HepG2 (cell line): ENCODE measurements around the gene CCS. TPM values are rescaled to one million over a fixed set of nuclear protein-coding genes. Genes with fewer than 3 reads are reported as not detected.

ENCODE experiments used
- ASH2L ChIP-seq: fragments of 300-600, 200-600 bp; sonication (generic); IDR thresholded peaks from 2 replicates; pipeline ENCODE4 v1.7.0; 2017; ENCODE audit warnings: low read depth, mild to moderate bottlenecking, moderate library complexity, mixed read lengths, low read length; ENCODE audit not compliant: insufficient read length
- ATF4 ChIP-seq, 2 experiments: fragments of 450-650 bp in 1 of 2; sonication (generic) in 1 of 2; formaldehyde crosslinking; IDR thresholded peaks; 2 replicates each; pipeline versions ENCODE4 v1.5.0 to v1.8.0; 2020 to 2022; ENCODE audit warnings: mild to moderate bottlenecking in 1 of 2, missing genetic modification reagents in 1 of 2
- MLXIP ChIP-seq: sonication (generic); formaldehyde crosslinking; IDR thresholded peaks from 2 replicates; pipeline ENCODE4 v1.9.0; 2021; ENCODE audit warnings: missing genetic modification reagents, borderline replicate concordance
- NR0B2 ChIP-seq: sonication (generic); formaldehyde crosslinking; IDR thresholded peaks from 2 replicates; pipeline ENCODE4 v1.4.0; 2020; ENCODE audit warnings: mild to moderate bottlenecking, missing genetic modification reagents
- PAXIP1 ChIP-seq: sonication (generic); formaldehyde crosslinking; conservative IDR thresholded peaks from 2 replicates; pipeline ENCODE4 v1.4.0; 2020; ENCODE audit warnings: mild to moderate bottlenecking, missing genetic modification reagents, moderate library complexity
- RBM39 ChIP-seq: fragments of 200-400 bp; formaldehyde crosslinking; IDR thresholded peaks from one replicate; pipeline ENCODE4 v1.6.1; 2018; ENCODE audit warnings: antibody characterized with exemption, mild to moderate bottlenecking, low read depth, low read length; ENCODE audit not compliant: poor library complexity, severe bottlenecking
- ZBTB14 ChIP-seq: sonication (generic); formaldehyde crosslinking; IDR thresholded peaks from 2 replicates; pipeline ENCODE4 v1.4.0; 2020; ENCODE audit warnings: missing genetic modification reagents
- ZBTB42 ChIP-seq: sonication (generic); formaldehyde crosslinking; IDR thresholded peaks from 2 replicates; pipeline ENCODE4 v1.5.0; 2020; ENCODE audit warnings: mild to moderate bottlenecking, missing genetic modification reagents
- ZNF503 ChIP-seq: sonication (generic); formaldehyde crosslinking; IDR thresholded peaks from 2 replicates; pipeline ENCODE4 v1.4.0; 2020; ENCODE audit warnings: missing genetic modification reagents
- ZNF615 ChIP-seq: sonication (generic); formaldehyde crosslinking; IDR thresholded peaks from 2 replicates; pipeline ENCODE4 v1.5.0; 2020; ENCODE audit warnings: mild to moderate bottlenecking, missing genetic modification reagents, borderline replicate concordance
- ZNF709 ChIP-seq: sonication (generic); formaldehyde crosslinking; IDR thresholded peaks from 2 replicates; pipeline ENCODE4 v1.5.0; 2020; ENCODE audit warnings: mild to moderate bottlenecking, missing genetic modification reagents
- ZNF761 ChIP-seq: sonication (generic); formaldehyde crosslinking; conservative IDR thresholded peaks from 2 replicates; pipeline ENCODE4 v1.4.0; 2020; ENCODE audit warnings: mild to moderate bottlenecking, missing genetic modification reagents
- ZNF816 ChIP-seq: sonication (generic); formaldehyde crosslinking; IDR thresholded peaks from 2 replicates; pipeline ENCODE4 v1.8.0; 2022; ENCODE audit warnings: missing genetic modification reagents, mild to moderate bottlenecking, borderline replicate concordance
- polyA plus RNA-seq, 8 experiments: library from polyadenylated mRNA; depleted of rRNA in 3 of 8; stranded (reverse) in 7 of 8; unstranded in 1 of 8; fragments of >200 nt; fragmentation: Illumina TruSeq in 4 of 8; extraction: Trizol in 4 of 8; gene quantifications; 2 replicates each; pipeline versions ENCODE4 v1.2.1 to v1.2.3, GENCODE V29; 2011 to 2016; ENCODE audit warnings: low read depth in 4 of 8, missing spikeins in 1 of 8, mixed read lengths in 1 of 8; ENCODE audit not compliant: insufficient read depth in 1 of 8
- total RNA-seq, 5 experiments: library from RNA; depleted of rRNA; stranded (reverse); fragments of >200 nt; fragmentation: Illumina TruSeq; extraction: Trizol; gene quantifications; 2 replicates each; pipeline ENCODE4 v1.2.3, GENCODE V29; 2016; ENCODE audit warnings: low read depth in 1 of 5

The CCS gene
- total and polyA plus RNA-seq, 2 of the 13 experiments (the other 11 are each of a cell fraction or from before 2014, with no cell fraction given), result 25.4 to 44.6 TPM

GRCh38 chr11:66592457-66593302 is at the start of gene CCS, which contains the start of gene CCDC87 (continued):
- TF ChIP-seq ZBTB14 (CRISPR knock-in tag) (peak; percentile 64), NR0B2 (CRISPR knock-in tag) (peak; percentile 45; the same call in 1 of the 2 replicates), ZNF615 (CRISPR knock-in tag) (no peak), ATF4 (CRISPR knock-in tag; IDR thresholded peaks at IDR 0.05) (0 out of 4 replicates have a peak, but pooled peaks of 1 of the 2 experiments have one; percentile 45), PAXIP1 (CRISPR knock-in tag) (peak; percentile 71), MLXIP (CRISPR knock-in tag) (no peak), ZNF761 (CRISPR knock-in tag) (peak; percentile 77; the same call in 1 of the 2 replicates), ASH2L (peak; percentile 65), ZNF503 (peak; percentile 60; the same call in 1 of the 2 replicates), ZNF709 (CRISPR knock-in tag) (peak; percentile 97), RBM39 (peak; percentile 68), ZNF816 (CRISPR knock-in tag) (no peak), ZBTB42 (0 out of 2 replicates have a peak, but pooled peaks have one; percentile 23)
